H9 (cell line): ENCODE measurements around the gene ALX3. TPM values are rescaled to one million over a fixed set of nuclear protein-coding genes. Genes with fewer than 3 reads are reported as not detected.

Experiments used
- DNase-seq: peaks from one replicate; pipeline ENCODE4 v3.0.0-alpha.2; 2017
- H2AFZ ChIP-seq: one replicate; pipeline ENCODE4 v1.6.1; 2013; ENCODE audit warnings: mild to moderate bottlenecking, low read length, control low read depth, moderate library complexity
- H2AK5ac ChIP-seq: 2 replicates; pipeline ENCODE4 v1.6.1; 2013; ENCODE audit warnings: low read length, control low read depth, mixed read lengths; ENCODE audit not compliant: insufficient read length
- H2BK120ac ChIP-seq: one replicate; pipeline ENCODE4 v1.6.1; 2013; ENCODE audit warnings: low read depth, mild to moderate bottlenecking, low read length, control low read depth, inconsistent platforms; ENCODE audit not compliant: poor library complexity, severe bottlenecking
- H2BK12ac ChIP-seq: 2 replicates; pipeline ENCODE4 v1.6.1; 2013; ENCODE audit warnings: low read length, control low read depth, mixed read lengths, low read depth; ENCODE audit not compliant: insufficient read length
- H2BK15ac ChIP-seq: 2 replicates; pipeline ENCODE4 v1.6.1; 2013; ENCODE audit warnings: low read depth, low read length, control low read depth
- H2BK20ac ChIP-seq: one replicate; pipeline ENCODE4 v1.6.1; 2013; ENCODE audit warnings: low read depth, mild to moderate bottlenecking, low read length, control low read depth, inconsistent platforms; ENCODE audit not compliant: poor library complexity, severe bottlenecking
- H2BK5ac ChIP-seq: 2 replicates; pipeline ENCODE4 v1.6.1; 2013; ENCODE audit warnings: low read length, control low read depth, mixed read lengths; ENCODE audit not compliant: insufficient read length
- H3K14ac ChIP-seq: 2 replicates; pipeline ENCODE4 v1.6.1; 2013; ENCODE audit warnings: low read length, control low read depth; ENCODE audit not compliant: insufficient read depth
- H3K18ac ChIP-seq: 2 replicates; pipeline ENCODE4 v1.6.1; 2013; ENCODE audit warnings: low read depth, mild to moderate bottlenecking, mixed read lengths, low read length, control low read depth; ENCODE audit not compliant: insufficient read length
- H3K23ac ChIP-seq: 2 replicates; pipeline ENCODE4 v1.6.1; 2013; ENCODE audit warnings: low read length, control low read depth, mixed read lengths, low read depth; ENCODE audit not compliant: insufficient read length
- H3K23me2 ChIP-seq: 2 replicates; pipeline ENCODE4 v1.6.1; 2013; ENCODE audit warnings: low read depth, mild to moderate bottlenecking, mixed read lengths, low read length, control low read depth; ENCODE audit not compliant: insufficient read length, poor library complexity, severe bottlenecking
- H3K27ac ChIP-seq: 2 replicates; pipeline ENCODE4 v1.5.1; 2013; ENCODE audit warnings: low read length, control low read depth, mixed read lengths, low read depth; ENCODE audit not compliant: insufficient read length
- H3K27me3 ChIP-seq: 2 replicates; pipeline ENCODE4 v1.6.1; 2013; ENCODE audit warnings: low read length, control low read depth, inconsistent platforms; ENCODE audit not compliant: insufficient read depth
- H3K4ac ChIP-seq: 2 replicates; pipeline ENCODE4 v1.6.1; 2013; ENCODE audit warnings: low read depth, mild to moderate bottlenecking, control low read depth, inconsistent platforms, low read length, moderate library complexity
- H3K4me1 ChIP-seq: 2 replicates; pipeline ENCODE4 v1.6.1; 2013; ENCODE audit warnings: low read length, control low read depth, inconsistent platforms; ENCODE audit not compliant: insufficient read depth
- H3K4me2 ChIP-seq: 2 replicates; pipeline ENCODE4 v1.6.1; 2013; ENCODE audit warnings: low read length, control low read depth, mixed read lengths; ENCODE audit not compliant: insufficient read length, insufficient read depth
- H3K56ac ChIP-seq: 2 replicates; pipeline ENCODE4 v1.6.1; 2013; ENCODE audit warnings: low read depth, mild to moderate bottlenecking, mixed read lengths, low read length, control low read depth; ENCODE audit not compliant: insufficient read length
- H3K79me1 ChIP-seq: 2 replicates; pipeline ENCODE4 v1.6.1; 2013; ENCODE audit warnings: low read depth, mild to moderate bottlenecking, moderate library complexity, low read length, control low read depth, inconsistent platforms; ENCODE audit not compliant: insufficient read depth, poor library complexity, severe bottlenecking
- H3K79me2 ChIP-seq: 2 replicates; pipeline ENCODE4 v1.6.1; 2013; ENCODE audit warnings: low read length, control low read depth, inconsistent platforms; ENCODE audit not compliant: insufficient read depth
- H3K9ac ChIP-seq: 2 replicates; pipeline ENCODE4 v1.6.1; 2013; ENCODE audit warnings: low read length, control low read depth, mixed read lengths; ENCODE audit not compliant: insufficient read length; ENCODE audit errors: extremely low read depth
- H3K9me3 ChIP-seq: one replicate; pipeline ENCODE4 v1.6.1; 2013; ENCODE audit warnings: low read depth, low read length, inconsistent platforms; ENCODE audit not compliant: control insufficient read depth
- H3T11ph ChIP-seq: one replicate; pipeline ENCODE4 v1.6.1; 2013; ENCODE audit warnings: mild to moderate bottlenecking, low read length, control low read depth, inconsistent platforms
- H4K20me1 ChIP-seq: one replicate; pipeline ENCODE4 v1.6.1; 2013; ENCODE audit not compliant: control insufficient read depth, insufficient read length, insufficient read depth
- H4K5ac ChIP-seq: 2 replicates; pipeline ENCODE4 v1.6.1; 2013; ENCODE audit warnings: low read depth, mild to moderate bottlenecking, mixed read lengths, low read length, control low read depth; ENCODE audit not compliant: insufficient read length
- H4K8ac ChIP-seq: replicated peaks from 2 replicates; pipeline ENCODE4 v1.6.1; 2013; ENCODE audit warnings: low read length, control low read depth, mixed read lengths, low read depth; ENCODE audit not compliant: insufficient read length
- H4K91ac ChIP-seq: 2 replicates; pipeline ENCODE4 v1.6.1; 2013; ENCODE audit warnings: low read depth, mild to moderate bottlenecking, moderate library complexity, mixed read lengths, low read length, control low read depth; ENCODE audit not compliant: insufficient read length
- H3K27ac Mint-ChIP-seq, 3 experiments: 2 replicates in 2 of 3; 3 replicates in 1 of 3; pipeline ENCODE4 v1.8.0; 2020 to 2021; ENCODE audit warnings: mixed read lengths in 3 of 3, mild to moderate bottlenecking in 1 of 3, moderate library complexity in 1 of 3
- H3K27me3 Mint-ChIP-seq: 2 replicates; pipeline ENCODE4 v1.8.0; 2021; ENCODE audit warnings: low read depth, mild to moderate bottlenecking, moderate library complexity, mixed read lengths
- H3K36me3 Mint-ChIP-seq, 3 experiments: 2 replicates in 2 of 3; 3 replicates in 1 of 3; pipeline ENCODE4 v1.8.0; 2020 to 2021; ENCODE audit warnings: low read depth in 3 of 3, mixed read lengths in 3 of 3; ENCODE audit not compliant: insufficient read depth in 1 of 3
- H3K4me1 Mint-ChIP-seq, 2 experiments: 2 replicates each; pipeline ENCODE4 v1.8.0; 2020; ENCODE audit warnings: mixed read lengths in 2 of 2
- H3K4me3 Mint-ChIP-seq, 2 experiments: 2 replicates in 1 of 2; 3 replicates in 1 of 2; pipeline ENCODE4 v1.8.0; 2020 to 2021; ENCODE audit warnings: mild to moderate bottlenecking in 2 of 2, mixed read lengths in 2 of 2, moderate library complexity in 1 of 2
- H3K9me3 Mint-ChIP-seq, 2 experiments: 2 replicates in 1 of 2; 3 replicates in 1 of 2; pipeline ENCODE4 v1.8.0; 2020; ENCODE audit warnings: mild to moderate bottlenecking in 2 of 2, mixed read lengths in 2 of 2, moderate library complexity in 1 of 2
- CTCF ChIP-seq: fragments of 200-600 bp; sonication (generic); conservative IDR thresholded peaks from 3 replicates; pipeline ENCODE4 v1.8.0; 2021; ENCODE audit warnings: antibody characterized with exemption, mild to moderate bottlenecking
- WGBS: extraction: QIAGEN DNeasy Blood & Tissue Kit; methylation state at CpG from one replicate; pipeline ENCODE4 v1.1.7; 2013; ENCODE audit warnings: missing lambda C conversion rate, low lambda C conversion rate, mixed read lengths; ENCODE audit not compliant: insufficient read length; ENCODE audit errors: extremely low coverage; 5-methylcytosine and 5-hydroxymethylcytosine counted together
- total RNA-seq: library from RNA; stranded (reverse); gene quantifications from 2 replicates; pipeline ENCODE4 v1.2.1, GENCODE V29; 2021

The ALX3 gene
- total RNA-seq, 1 experiment from 2014 or later, result not detected

- Histone ChIP-seq H3K4me2 (no peak overlapping the region), H3K79me1 (no peaks in the 10 kb centered on the region), H3T11ph (no peak overlapping the region), H2BK5ac (no peak overlapping the region), H3K18ac (no peak overlapping the region), H3K79me2 (no peaks in the 10 kb centered on the region), H2BK120ac (no peak overlapping the region), H3K23me2 (no peaks in the 10 kb centered on the region), H2BK15ac (no peak overlapping the region), H3K56ac (no peak overlapping the region), H3K4me1 (no peaks in the 10 kb centered on the region), H3K9me3 (no peaks in the 10 kb centered on the region), H2BK12ac (no peak overlapping the region), H3K4ac (no peak overlapping the region), H3K14ac (no peak overlapping the region; the same call in 1 of the 2 replicates), H3K27ac (no peak overlapping the region), H4K91ac (no peak overlapping the region), H3K9ac (no peak overlapping the region), H2AFZ (no peak overlapping the region), H4K5ac (no peak overlapping the region), H3K23ac (no peak overlapping the region), H2BK20ac (no peak overlapping the region), H4K8ac (no peak overlapping the region), H3K27me3 (no peaks in the 10 kb centered on the region), H4K20me1 (no peaks in the 10 kb centered on the region), H2AK5ac (no peak overlapping the region)
- no peaks in the 10 kb centered on the region for H3K36me3 Mint-ChIP-seq
- no peaks in the 10 kb centered on the region for H3K4me1 Mint-ChIP-seq
- no peak for DNase-seq
- peaks cover 29% of the 10 kb centered on the region for H3K27me3 Mint-ChIP-seq
- no peaks in the 10 kb centered on the region for H3K9me3 Mint-ChIP-seq
- H3K27ac Mint-ChIP-seq, result no peak overlapping the region
- no peak overlapping the region for H3K4me3 Mint-ChIP-seq
- no peak for TF ChIP-seq CTCF
- no CpG with 5 or more reads among the region's 4 CpGs for WGBS
These were observed 40.6 kb upstream of the ALX3 start for GRCh38 chr1:110111081-110111480.
